D721Med (cell line): ENCODE results near the gene ELFN2.

ENCODE experiments used
- DNase-seq: peaks from one replicate; pipeline ENCODE4 v3.0.0; 2011; ENCODE audit warnings: low spot score; ENCODE audit not compliant: insufficient read length
- FAIRE-seq: peaks from 2 replicates; lab custom pipeline; 2011; peaks lifted over from hg19 to GRCh38; lab: Jason Lieb, UNC
- CTCF ChIP-seq: IDR thresholded peaks from 2 replicates; pipeline ENCODE4 v1.5.1; 2012; ENCODE audit warnings: mild to moderate bottlenecking, control low read depth; ENCODE audit not compliant: insufficient read depth; ENCODE audit errors: missing control alignments

ELFN2 gene

DNA sequence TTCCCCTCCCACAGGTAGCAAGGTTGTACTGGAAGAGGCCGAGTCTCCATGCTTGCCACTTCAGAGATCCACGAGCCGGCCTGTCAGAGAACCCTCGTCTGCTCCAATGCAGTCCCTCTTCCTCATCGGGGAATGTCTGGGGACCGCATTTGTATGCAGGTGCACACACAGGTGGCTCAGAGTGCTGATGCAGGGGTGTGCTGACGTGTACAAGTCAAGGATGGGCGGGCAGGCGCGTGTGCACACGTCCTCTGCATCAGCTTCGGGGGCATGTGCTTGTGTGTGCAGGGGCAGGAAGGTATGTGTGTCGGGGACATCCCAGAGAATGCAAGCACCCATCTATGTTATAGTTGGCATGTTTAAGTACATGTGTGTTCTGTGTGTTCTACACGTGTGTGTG is 49.4 kb downstream of the ELFN2 start:
- no peak for DNase-seq
- FAIRE-seq = no peak
- no peak for TF ChIP-seq CTCF

DNA sequence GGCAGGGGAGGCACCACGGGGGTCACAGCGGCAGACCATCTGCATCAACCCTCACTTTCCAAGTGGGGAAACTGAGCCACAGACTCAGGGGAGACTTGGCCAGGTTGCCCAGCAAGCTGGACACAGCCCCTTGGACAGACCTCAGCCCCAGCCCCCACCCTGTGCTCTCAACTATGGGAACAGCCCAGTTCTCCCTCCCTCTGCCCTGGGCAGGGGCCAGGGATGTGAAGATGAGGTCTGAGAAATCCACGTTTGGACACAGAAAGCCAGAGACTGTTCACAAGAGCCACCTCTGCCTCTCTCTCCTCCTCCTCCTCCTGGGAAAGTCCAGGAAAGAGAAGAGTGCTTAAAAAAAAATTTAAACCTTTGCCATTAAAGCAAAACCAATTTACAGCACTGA is 50.1 kb downstream of the ELFN2 start:
- no peak for DNase-seq
- no peak for TF ChIP-seq CTCF
- no peak for FAIRE-seq

DNA sequence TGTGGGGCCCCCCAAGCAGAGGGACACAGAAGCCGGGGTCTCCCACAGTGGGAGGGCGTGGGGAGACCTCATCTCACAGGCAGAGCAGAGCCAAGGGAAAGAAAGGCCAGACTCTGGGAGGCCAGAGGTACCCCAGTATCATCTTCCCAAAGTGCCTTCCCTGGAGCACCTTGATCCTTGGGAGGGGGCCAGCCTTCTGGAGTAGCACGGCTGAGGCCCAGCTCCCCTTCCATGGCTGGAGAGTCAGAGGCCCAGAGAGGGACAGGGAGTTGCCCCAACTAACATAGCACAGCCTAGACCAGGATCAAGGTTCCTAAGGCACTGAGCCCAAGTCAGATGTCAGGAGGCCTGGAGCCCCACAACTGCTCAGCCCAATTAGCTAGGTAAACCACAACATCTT is 50.6 kb downstream of the ELFN2 start:
- DNase-seq (no peak), FAIRE-seq (no peak)
- TF ChIP-seq CTCF = no peak

DNA sequence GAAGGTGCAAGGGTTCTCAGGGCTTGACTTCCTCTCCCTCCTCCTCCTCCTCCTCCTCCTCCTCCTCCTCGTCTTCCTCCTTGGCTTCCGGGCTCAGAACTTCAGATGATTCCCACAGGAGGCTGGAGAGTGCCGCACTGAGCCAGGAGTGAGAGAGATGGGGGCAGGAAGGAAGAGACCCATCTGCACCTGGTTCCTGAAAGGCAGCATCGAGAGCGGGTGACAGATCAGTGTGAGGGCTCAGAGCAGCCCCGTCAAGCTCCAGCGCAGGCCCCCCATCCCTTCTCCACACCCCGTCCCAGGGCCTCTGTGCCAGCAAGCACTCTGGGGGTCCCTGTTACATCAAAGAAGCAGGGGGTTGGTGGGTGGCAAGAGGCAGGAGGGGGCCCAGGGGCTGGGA is 51.5 kb downstream of the ELFN2 start:
- TF ChIP-seq CTCF = no peak
- DNase-seq (no peak), FAIRE-seq (no peak)

DNA sequence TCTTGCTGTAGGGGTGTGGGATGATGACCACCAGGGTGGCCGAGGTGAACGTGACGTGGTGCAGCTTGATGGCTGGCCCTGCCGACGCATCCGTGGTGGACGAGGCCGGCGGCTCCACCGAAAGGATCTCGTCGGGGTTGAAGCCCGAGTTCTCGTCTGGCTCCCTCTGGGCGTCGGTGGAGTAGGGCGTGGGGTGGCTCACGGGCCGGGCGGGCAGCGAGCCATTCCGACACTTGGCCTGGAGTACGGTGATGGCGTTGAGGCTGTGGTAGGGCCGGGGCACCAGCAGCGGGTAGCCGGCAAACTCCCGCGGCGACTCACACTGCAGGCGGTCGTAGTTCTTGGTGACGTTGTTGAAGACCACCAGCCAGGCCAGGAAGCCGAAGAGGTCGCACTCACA is 52.7 kb downstream of the ELFN2 start:
- DNase-seq = no peak
- TF ChIP-seq CTCF = no peak
- FAIRE-seq = no peak

- TF ChIP-seq CTCF = no peak
- DNase-seq (no peak), FAIRE-seq (no peak)
Observed at GRCh38 chr22:37373451-37373850, 53.8 kb downstream of the ELFN2 start.

DNA sequence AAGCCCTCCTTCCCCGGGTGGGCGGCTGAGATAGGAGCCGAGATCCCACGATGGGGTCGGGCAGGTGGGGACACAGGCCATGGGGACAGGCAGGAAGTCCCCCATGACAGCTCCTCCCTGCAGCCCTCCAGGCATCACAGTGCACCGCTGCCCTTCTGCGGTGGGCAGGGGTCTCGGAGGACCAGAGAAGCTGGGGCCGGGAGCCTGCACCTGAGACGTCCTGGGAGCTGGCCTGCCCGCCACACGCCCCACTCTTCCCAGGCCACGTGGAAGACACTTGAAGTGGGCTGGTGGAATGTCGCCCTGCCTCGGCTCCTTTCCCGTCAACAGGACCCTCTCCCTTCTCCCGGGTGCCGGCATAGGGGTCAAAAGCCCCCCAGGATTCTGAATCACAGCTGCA is 55.4 kb downstream of the ELFN2 start:
- TF ChIP-seq CTCF = no peak
- FAIRE-seq (no peak), DNase-seq (no peak)
